OCI-LY3 (cell line): ENCODE results near the gene TTC21A.

Experiments used
- H2AFZ ChIP-seq: fragments of 200-600, 300-600 bp; shearing (Covaris generic); 2 replicates; pipeline ENCODE4 v1.6.0; 2014; ENCODE audit warnings: antibody characterized with exemption, low read depth, low read length
- H3K27ac ChIP-seq: fragments of 200-600, 300-600 bp; sonication (generic); 2 replicates; pipeline ENCODE4 v1.5.1; 2014; ENCODE audit warnings: mild to moderate bottlenecking, low read length, moderate library complexity, mixed read lengths
- H3K27me3 ChIP-seq: fragments of 200-600, 300-600 bp; sonication (generic); 2 replicates; pipeline ENCODE4 v1.6.1; 2014; ENCODE audit warnings: low read depth, low read length, mixed read lengths
- H3K36me3 ChIP-seq: fragments of 200-600, 300-600 bp; sonication (generic); replicated peaks from 2 replicates; pipeline ENCODE3; 2014; ENCODE audit warnings: low read depth, low read length, mixed read lengths
- H3K4me1 ChIP-seq: fragments of 300-600, 200-600 bp; sonication (generic); 2 replicates; pipeline ENCODE4 v1.6.1; 2014; ENCODE audit warnings: low read length, mixed read lengths
- H3K4me2 ChIP-seq: fragments of 200-600, 300-600 bp; sonication (generic); 2 replicates; pipeline ENCODE4 v1.6.1; 2014; ENCODE audit warnings: low read length, mixed read lengths
- H3K4me3 ChIP-seq: fragments of 300-600, 200-600 bp; sonication (generic); 2 replicates; pipeline ENCODE4 v1.5.1; 2014; ENCODE audit warnings: antibody characterized with exemption, mild to moderate bottlenecking, low read length, moderate library complexity
- H3K79me2 ChIP-seq: fragments of 300-600, 200-600 bp; shearing (Covaris generic); 2 replicates; pipeline ENCODE4 v1.6.1; 2014; ENCODE audit warnings: mild to moderate bottlenecking, low read length, mixed read lengths
- H3K9ac ChIP-seq: fragments of 300-600, 200-600 bp; shearing (Covaris generic); 2 replicates; pipeline ENCODE4 v1.6.0; 2014; ENCODE audit warnings: mild to moderate bottlenecking, low read length, moderate library complexity
- H3K9me3 ChIP-seq: fragments of 200-600, 300-600 bp; shearing (Covaris generic); 2 replicates; pipeline ENCODE4 v1.6.1; 2014; ENCODE audit warnings: low read length, mixed read lengths; ENCODE audit not compliant: insufficient read depth
- H4K20me1 ChIP-seq: fragments of 200-600, 300-600 bp; sonication (generic); 2 replicates; pipeline ENCODE4 v1.6.1; 2016; ENCODE audit warnings: low read length, mixed read lengths; ENCODE audit not compliant: insufficient read depth
- CTCF ChIP-seq: fragments of 200-600, 300-600 bp; sonication (generic); IDR thresholded peaks from 2 replicates; pipeline ENCODE4 v1.5.1; 2014; ENCODE audit warnings: antibody characterized with exemption, low read length, low read depth
- EZH2phosphoT487 ChIP-seq: fragments of 200-600 bp; shearing (Covaris generic); IDR thresholded peaks from 2 replicates; pipeline ENCODE4 v1.6.1; 2018; ENCODE audit warnings: antibody characterized with exemption, mixed run types, low read depth

TTC21A gene

GRCh38 chr3:39098473-39099000, 8.9 kb upstream of the TTC21A start:
- peaks cover 62% of the 10 kb centered on the region for H3K36me3 ChIP-seq

GRCh38 chr3:39099242-39099641, 8.2 kb upstream of the TTC21A start:
- Histone ChIP-seq H3K27me3 (no peaks in the 10 kb centered on the region), H3K27ac (no peak overlapping the region), H2AFZ (no peak overlapping the region), H3K9ac (no peak overlapping the region), H3K4me1 (no peaks in the 10 kb centered on the region), H3K9me3 (no peaks in the 10 kb centered on the region), H3K79me2 (no peaks in the 10 kb centered on the region), H3K4me2 (no peak overlapping the region), H3K4me3 (no peak overlapping the region), H3K36me3 (peaks cover 56% of the 10 kb centered on the region), H4K20me1 (peaks cover 4% of the 10 kb centered on the region)
- TF ChIP-seq CTCF: no peak
- TF ChIP-seq EZH2phosphoT487: no peak

More at GRCh38 chr3:39098473-39099000, 8.9 kb upstream of the TTC21A start:
- no peaks in the 10 kb centered on the region for H3K4me1 ChIP-seq
- peaks cover 4% of the 10 kb centered on the region for H4K20me1 ChIP-seq
- TF ChIP-seq EZH2phosphoT487 (no peak), CTCF (no peak)
- H3K27me3 ChIP-seq: no peaks in the 10 kb centered on the region
- no peaks in the 10 kb centered on the region for H3K79me2 ChIP-seq
- no peak overlapping the region for H3K27ac ChIP-seq
- H3K4me2 ChIP-seq: no peak overlapping the region
- no peak overlapping the region for H3K4me3 ChIP-seq
- H3K9ac ChIP-seq: no peak overlapping the region
- H3K9me3 ChIP-seq: no peaks in the 10 kb centered on the region
- H2AFZ ChIP-seq: no peak overlapping the region

GRCh38 chr3:39099738-39100499, 7.6 kb upstream of the TTC21A start:
- Histone ChIP-seq H3K9ac (no peak overlapping the region), H3K27ac (no peak overlapping the region), H3K27me3 (no peaks in the 10 kb centered on the region), H3K4me2 (no peak overlapping the region), H2AFZ (no peak overlapping the region), H3K4me3 (no peak overlapping the region), H4K20me1 (peaks cover 4% of the 10 kb centered on the region), H3K36me3 (peaks cover 50% of the 10 kb centered on the region), H3K79me2 (no peaks in the 10 kb centered on the region; the same call in 1 of the 2 replicates), H3K9me3 (no peaks in the 10 kb centered on the region), H3K4me1 (no peaks in the 10 kb centered on the region)
- TF ChIP-seq CTCF (no peak), EZH2phosphoT487 (no peak)

GRCh38 chr3:39100500-39100886, 7.0 kb upstream of the TTC21A start:
- H3K79me2 ChIP-seq: no peaks in the 10 kb centered on the region; the same call in 1 of the 2 replicates
- H3K4me3 ChIP-seq: no peak overlapping the region
- TF ChIP-seq EZH2phosphoT487 (no peak), CTCF (no peak)
- H2AFZ ChIP-seq: no peak overlapping the region
- H3K4me2 ChIP-seq: no peak overlapping the region
- H3K9ac ChIP-seq: no peak overlapping the region
- H4K20me1 ChIP-seq: peaks cover 4% of the 10 kb centered on the region
- peaks cover 44% of the 10 kb centered on the region for H3K36me3 ChIP-seq
- no peaks in the 10 kb centered on the region for H3K9me3 ChIP-seq
- no peaks in the 10 kb centered on the region for H3K27me3 ChIP-seq
- H3K27ac ChIP-seq: no peak overlapping the region
- no peaks in the 10 kb centered on the region for H3K4me1 ChIP-seq
